Measurements from ENCODE around the gene TRAPPC3L. TPM values are rescaled to one million over a fixed set of nuclear protein-coding genes. Genes with fewer than 3 reads are reported as not detected.
A peak's percentile ranks its signal among the peaks of the same experiment; 100 is the strongest.

Gene TRAPPC3L
- total and polyA plus RNA-seq, 8 donors = 0.12 to 0.99 (median 0.37) TPM

DNA sequence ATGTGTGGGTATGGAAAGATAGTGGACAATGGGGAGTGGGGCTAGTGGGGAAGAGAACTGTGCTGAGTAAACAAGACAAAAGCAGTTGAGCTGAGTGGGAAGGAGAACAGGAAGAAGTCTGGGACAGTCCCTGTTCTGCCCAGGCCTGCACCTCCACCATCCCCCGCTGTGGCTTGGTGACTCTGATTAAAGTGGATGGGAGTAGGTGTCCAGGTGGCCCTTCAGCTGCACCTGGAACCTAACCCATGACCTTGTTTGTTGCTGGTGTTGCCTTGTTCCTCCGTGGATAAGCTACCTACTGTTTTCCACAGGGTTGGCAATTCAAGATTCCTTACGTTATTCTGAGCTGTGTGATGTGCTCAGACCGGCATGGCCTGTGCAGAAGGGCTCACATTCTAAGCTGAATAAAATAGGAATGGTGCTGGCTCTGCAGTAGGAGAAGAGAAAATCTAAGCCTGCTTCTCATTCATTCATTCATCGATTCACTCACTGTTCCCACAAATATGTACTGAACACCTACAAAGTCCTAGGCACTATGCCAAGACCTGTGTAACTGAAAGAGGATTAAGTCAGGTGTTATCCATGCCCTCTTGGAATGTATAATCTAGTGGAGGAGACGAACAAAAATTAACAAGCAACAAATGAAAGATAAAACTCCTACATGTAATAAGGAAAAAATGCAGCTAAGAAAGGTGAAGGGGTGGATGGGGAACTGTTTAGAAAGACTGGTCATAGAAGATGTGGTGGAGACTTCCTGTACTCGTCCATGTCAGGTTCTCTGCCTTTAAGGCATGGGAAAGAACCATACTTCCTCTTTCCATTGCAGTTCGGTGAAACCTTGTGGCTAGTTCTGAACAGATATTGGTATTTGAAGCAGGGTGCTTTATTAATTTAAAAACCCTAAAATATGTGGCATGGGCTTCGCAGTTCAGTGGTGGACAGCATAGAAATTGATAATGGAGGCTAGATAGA, 94.4 kb downstream of the TRAPPC3L start:
- intact Hi-C loops (cut with DNase I) = no loop called here
- ATAC-seq = peak; percentile 76
- H3K4me1 ChIP-seq = peaks cover 3 to 55% of the 10 kb centered on the region in 2 donors
- H3K27ac ChIP-seq = peak overlapping the region in 1 of 2 donors; percentile 31
- peak in 2 of 4 donors; percentile 66 to 80 for DNase-seq
- no peaks in the 10 kb centered on the region for H3K9me3 ChIP-seq
- H3K4me3 ChIP-seq = no peak overlapping the region
- H3K36me3 ChIP-seq = no peaks in the 10 kb centered on the region
- TF ChIP-seq, protein P1, sequence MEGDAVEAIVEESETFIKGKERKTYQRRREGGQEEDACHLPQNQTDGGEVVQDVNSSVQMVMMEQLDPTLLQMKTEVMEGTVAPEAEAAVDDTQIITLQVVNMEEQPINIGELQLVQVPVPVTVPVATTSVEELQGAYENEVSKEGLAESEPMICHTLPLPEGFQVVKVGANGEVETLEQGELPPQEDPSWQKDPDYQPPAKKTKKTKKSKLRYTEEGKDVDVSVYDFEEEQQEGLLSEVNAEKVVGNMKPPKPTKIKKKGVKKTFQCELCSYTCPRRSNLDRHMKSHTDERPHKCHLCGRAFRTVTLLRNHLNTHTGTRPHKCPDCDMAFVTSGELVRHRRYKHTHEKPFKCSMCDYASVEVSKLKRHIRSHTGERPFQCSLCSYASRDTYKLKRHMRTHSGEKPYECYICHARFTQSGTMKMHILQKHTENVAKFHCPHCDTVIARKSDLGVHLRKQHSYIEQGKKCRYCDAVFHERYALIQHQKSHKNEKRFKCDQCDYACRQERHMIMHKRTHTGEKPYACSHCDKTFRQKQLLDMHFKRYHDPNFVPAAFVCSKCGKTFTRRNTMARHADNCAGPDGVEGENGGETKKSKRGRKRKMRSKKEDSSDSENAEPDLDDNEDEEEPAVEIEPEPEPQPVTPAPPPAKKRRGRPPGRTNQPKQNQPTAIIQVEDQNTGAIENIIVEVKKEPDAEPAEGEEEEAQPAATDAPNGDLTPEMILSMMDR (IDR thresholded peaks at IDR 0.05) = no peak
- H3K27me3 ChIP-seq = no peaks in the 10 kb centered on the region

DNA sequence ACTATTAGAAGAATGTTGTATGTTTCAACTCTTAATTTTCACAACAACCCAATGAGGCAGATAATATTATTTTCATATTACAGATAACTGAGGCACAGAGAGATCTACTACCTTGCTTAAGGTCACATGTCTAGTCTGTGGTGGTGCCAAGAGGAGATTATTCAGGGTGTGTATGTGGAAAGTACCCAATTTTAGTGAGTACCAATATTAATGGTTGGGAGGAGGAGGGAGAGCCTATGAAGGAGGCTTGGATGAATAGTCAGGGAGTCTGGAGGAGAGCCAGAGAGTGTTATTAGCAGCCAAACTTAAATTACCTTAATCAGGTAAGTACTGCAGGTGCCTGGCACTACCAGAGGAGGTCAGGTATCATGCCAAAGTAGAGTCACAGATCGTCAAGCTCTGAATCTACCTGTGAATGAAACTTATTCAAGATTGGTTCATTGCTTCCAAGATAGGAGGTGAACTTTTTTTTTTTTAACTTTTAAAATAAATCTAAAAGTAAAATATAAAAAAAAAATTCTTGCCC, 95.2 kb downstream of the TRAPPC3L start:
- no peaks in the 10 kb centered on the region for H3K27me3 ChIP-seq
- intact Hi-C loops (cut with DNase I) = no loop called here
- peak overlapping the region in 1 of 2 donors; percentile 31 for H3K27ac ChIP-seq
- H3K36me3 ChIP-seq = no peaks in the 10 kb centered on the region
- H3K4me1 ChIP-seq = peaks cover 3 to 63% of the 10 kb centered on the region in 2 donors
- ATAC-seq (no peak), DNase-seq (no peak)
- H3K9me3 ChIP-seq = no peaks in the 10 kb centered on the region
- H3K4me3 ChIP-seq = no peak overlapping the region
- TF ChIP-seq, protein P1 (IDR thresholded peaks at IDR 0.05) = no peak

DNA sequence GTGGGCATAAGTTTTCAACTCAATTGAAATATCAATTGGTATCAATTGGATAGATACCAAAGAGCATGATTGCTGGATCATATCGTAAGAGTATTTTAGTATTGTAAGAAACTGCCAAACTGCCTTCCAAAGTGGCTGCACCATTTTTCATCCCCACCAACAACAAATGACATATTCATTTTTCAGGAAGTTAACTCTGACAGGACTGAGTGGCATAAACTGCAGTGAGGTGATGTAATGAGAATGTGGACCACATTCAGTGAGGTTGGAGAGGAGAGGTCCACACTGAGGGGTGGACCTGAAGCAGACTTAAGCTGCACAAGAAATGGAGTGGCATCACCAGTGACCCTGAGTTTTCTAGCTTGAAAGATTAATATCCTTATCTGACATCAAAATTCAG, 95.9 kb downstream of the TRAPPC3L start:
- Histone ChIP-seq H3K4me1 (peaks cover 3 to 66% of the 10 kb centered on the region in 2 donors), H3K36me3 (no peaks in the 10 kb centered on the region), H3K9me3 (no peaks in the 10 kb centered on the region), H3K27me3 (no peaks in the 10 kb centered on the region), H3K4me3 (no peak overlapping the region), H3K27ac (no peak overlapping the region)
- DNase-seq (no peak), ATAC-seq (no peak)
- TF ChIP-seq, protein P1 (IDR thresholded peaks at IDR 0.05) = no peak
- intact Hi-C loops (cut with DNase I) = no loop called here

DNA sequence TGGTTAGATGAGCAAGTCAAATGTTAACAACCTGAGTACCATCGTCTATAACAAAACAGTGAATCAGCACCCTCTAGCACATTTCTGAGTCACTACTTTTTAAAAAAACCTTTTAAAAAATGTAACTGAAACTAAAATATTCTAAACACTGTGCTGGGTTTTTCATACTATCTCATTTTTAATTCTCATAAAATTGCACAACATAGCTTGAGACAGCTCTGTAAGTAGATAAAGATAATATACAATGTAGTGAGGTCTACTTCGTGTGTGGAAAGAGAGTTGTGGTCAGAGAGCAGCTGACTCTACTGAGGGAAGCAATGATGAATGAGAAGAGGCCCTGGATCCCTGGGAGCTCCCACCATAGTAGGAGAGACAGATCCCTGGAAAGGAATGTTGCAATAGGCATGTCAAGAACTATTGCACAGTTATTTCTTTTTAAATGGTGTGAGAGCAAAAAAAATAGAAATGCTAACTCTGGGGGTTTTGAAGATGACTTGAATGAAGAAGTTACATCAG, 97.9 kb downstream of the TRAPPC3L start:
- intact Hi-C loops (cut with DNase I) = no loop called here
- peak overlapping the region; percentile 1 to 47 for H3K27ac ChIP-seq
- peak; percentile 76 for ATAC-seq
- H3K4me3 ChIP-seq = no peak overlapping the region
- no peaks in the 10 kb centered on the region for H3K36me3 ChIP-seq
- TF ChIP-seq, protein P1 (IDR thresholded peaks at IDR 0.05) = no peak
- no peaks in the 10 kb centered on the region for H3K27me3 ChIP-seq
- H3K9me3 ChIP-seq = no peaks in the 10 kb centered on the region
- H3K4me1 ChIP-seq = peaks cover 10 to 66% of the 10 kb centered on the region in 2 donors
- DNase-seq = peak in 3 of 4 donors; percentile 33 to 45 (median 45)

- ATAC-seq (no peak), DNase-seq (no peak)
- Histone ChIP-seq H3K36me3 (no peaks in the 10 kb centered on the region), H3K4me3 (no peak overlapping the region), H3K9me3 (no peaks in the 10 kb centered on the region), H3K27me3 (no peaks in the 10 kb centered on the region), H3K4me1 (peaks cover 10 to 61% of the 10 kb centered on the region in 2 donors), H3K27ac (peak overlapping the region; percentile 1 to 47)
- intact Hi-C loops (cut with DNase I) = no loop called here
- TF ChIP-seq, protein P1 (IDR thresholded peaks at IDR 0.05) = no peak
Measured at GRCh38 chr6:116447052-116447451, 98.4 kb downstream of the TRAPPC3L start.

Data from left lung (tissue), 10 donors.